22Rv1 (cell line): ENCODE measurements around the gene TPRA1.

Source experiments
- CTCF ChIP-seq: fragments of 450-650 bp; IDR thresholded peaks from 2 replicates; pipeline ENCODE4 v1.5.1; 2017; ENCODE audit warnings: mild to moderate bottlenecking
- ZFX ChIP-seq: fragments of 450-650 bp; IDR thresholded peaks from 2 replicates; pipeline ENCODE4 v1.6.1; 2017; ENCODE audit warnings: antibody characterized with exemption, borderline replicate concordance

GRCh38 chr3:127590282-127590592 is 296 bp downstream of the TPRA1 start:
- TF ChIP-seq CTCF: no peak
- TF ChIP-seq ZFX: no peak
